Chondrocyte (in vitro differentiated cells): Measurements from ENCODE around the gene FBRSL1. TPM values are rescaled to one million over a fixed set of nuclear protein-coding genes. Genes with fewer than 3 reads are reported as not detected.

Source experiments
- DNase-seq: peaks from one replicate; pipeline ENCODE4 v3.0.0; 2021; ENCODE audit warnings: mixed read lengths, low spot score
- H3K27ac Mint-ChIP-seq: one replicate; pipeline ENCODE4 v1.8.0; 2021; ENCODE audit warnings: mild to moderate bottlenecking, moderate library complexity, mixed read lengths; ENCODE audit not compliant: unreplicated experiment
- H3K27me3 Mint-ChIP-seq: 2 replicates; pipeline ENCODE4 v1.8.0; 2021; ENCODE audit warnings: low read depth, mixed read lengths
- H3K36me3 Mint-ChIP-seq: 2 replicates; pipeline ENCODE4 v1.8.0; 2021; ENCODE audit warnings: low read depth, mixed read lengths
- H3K4me1 Mint-ChIP-seq: 2 replicates; pipeline ENCODE4 v1.8.0; 2021; ENCODE audit warnings: low read depth, mild to moderate bottlenecking, mixed read lengths
- H3K4me3 Mint-ChIP-seq: one replicate; pipeline ENCODE4 v1.8.0; 2021; ENCODE audit warnings: mild to moderate bottlenecking, moderate library complexity, mixed read lengths; ENCODE audit not compliant: unreplicated experiment
- H3K9me3 Mint-ChIP-seq: 2 replicates; pipeline ENCODE4 v1.8.0; 2021; ENCODE audit warnings: low read depth, mixed read lengths
- CTCF ChIP-seq: fragments of 200-600 bp; sonication (generic); IDR thresholded peaks from 2 replicates; pipeline ENCODE4 v1.5.0; 2021; ENCODE audit warnings: antibody characterized with exemption, mild to moderate bottlenecking, moderate library complexity
- total RNA-seq: library from RNA; stranded (reverse); gene quantifications from 3 replicates; pipeline ENCODE4 v1.2.1, GENCODE V29; 2021

The FBRSL1 gene
- total RNA-seq, 1 donor from 2014 or later: 41.1 TPM

GRCh38 chr12:132486576-132486975, 3.4 kb upstream of the FBRSL1 start:
- Mint-ChIP-seq H3K4me1 (peaks cover 14% of the 10 kb centered on the region), H3K9me3 (no peaks in the 10 kb centered on the region), H3K27ac (no peak overlapping the region), H3K36me3 (no peaks in the 10 kb centered on the region), H3K27me3 (peaks cover 10% of the 10 kb centered on the region), H3K4me3 (no peak overlapping the region)
- no peak for TF ChIP-seq CTCF
- peak; percentile 59 for DNase-seq

GRCh38 chr12:132487311-132487741, 2.6 kb upstream of the FBRSL1 start:
- DNase-seq: peak; percentile 69
- Mint-ChIP-seq H3K4me1 (peaks cover 21% of the 10 kb centered on the region), H3K4me3 (no peak overlapping the region), H3K27me3 (peaks cover 4% of the 10 kb centered on the region), H3K9me3 (no peaks in the 10 kb centered on the region), H3K36me3 (no peaks in the 10 kb centered on the region), H3K27ac (no peak overlapping the region)
- no peak for TF ChIP-seq CTCF

GRCh38 chr12:132488127-132489077, 1.5 kb upstream of the FBRSL1 start:
- Mint-ChIP-seq H3K27me3 (no peaks in the 10 kb centered on the region), H3K36me3 (no peaks in the 10 kb centered on the region), H3K4me3 (peak overlapping the region; percentile 46), H3K4me1 (peaks cover 32% of the 10 kb centered on the region), H3K27ac (peak overlapping the region; percentile 45), H3K9me3 (no peaks in the 10 kb centered on the region)
- no peak for TF ChIP-seq CTCF
- DNase-seq: peak; percentile 29

- no peak for TF ChIP-seq CTCF
- Mint-ChIP-seq H3K36me3 (no peaks in the 10 kb centered on the region), H3K9me3 (no peaks in the 10 kb centered on the region), H3K27ac (no peak overlapping the region), H3K27me3 (no peaks in the 10 kb centered on the region), H3K4me1 (peaks cover 39% of the 10 kb centered on the region), H3K4me3 (peak overlapping the region; percentile 46)
- DNase-seq: no peak
Measured at GRCh38 chr12:132489078-132489601, 811 bp upstream of the FBRSL1 start.

GRCh38 chr12:132490422-132491137, 629 bp downstream of the FBRSL1 start:
- DNase-seq: no peak
- H3K4me3 Mint-ChIP-seq: peak overlapping the region; percentile 74
- H3K4me1 Mint-ChIP-seq: peaks cover 40% of the 10 kb centered on the region
- no peaks in the 10 kb centered on the region for H3K36me3 Mint-ChIP-seq
- no peaks in the 10 kb centered on the region for H3K27me3 Mint-ChIP-seq
- H3K9me3 Mint-ChIP-seq: no peaks in the 10 kb centered on the region
- H3K27ac Mint-ChIP-seq: peak overlapping the region; percentile 29
- TF ChIP-seq CTCF: no peak
